ENCODE results near the gene ZNF609.

Gene ZNF609

GRCh38 chr15:64690008-64690407, 229.6 kb downstream of the ZNF609 start:
- in situ Hi-C loops (cut with HindIII; ENCODE audit: low sequenced_read_pairs) = no loop called here
- DNase-seq (ENCODE audit: low read depth, low spot score) = no peak
- TF ChIP-seq CTCF (IDR thresholded peaks at IDR 0.05; ENCODE audit: low read depth, low read length) = no peak
- H3K4me3 ChIP-seq (ENCODE audit: low read depth, low read length) = no peak overlapping the region

GRCh38 chr15:64690578-64691296, 230.4 kb downstream of the ZNF609 start:
- H3K4me3 ChIP-seq (ENCODE audit: low read depth, low read length) = no peak overlapping the region
- no peak for TF ChIP-seq CTCF (IDR thresholded peaks at IDR 0.05; ENCODE audit: low read depth, low read length)
- in situ Hi-C loops (cut with HindIII; ENCODE audit: low sequenced_read_pairs) = no loop called here
- no peak for DNase-seq (ENCODE audit: low read depth, low spot score)

- in situ Hi-C loops (cut with HindIII; ENCODE audit: low sequenced_read_pairs) = no loop called here
- TF ChIP-seq CTCF (IDR thresholded peaks at IDR 0.05; ENCODE audit: low read depth, low read length) = no peak
- H3K4me3 ChIP-seq (ENCODE audit: low read depth, low read length) = no peak overlapping the region
- DNase-seq (ENCODE audit: low read depth, low spot score) = no peak
Observed at GRCh38 chr15:64691896-64692565, 231.7 kb downstream of the ZNF609 start.

GRCh38 chr15:64693134-64693533, 232.8 kb downstream of the ZNF609 start:
- peak; percentile 83 for DNase-seq (ENCODE audit: low read depth, low spot score)
- no peak overlapping the region for H3K4me3 ChIP-seq (ENCODE audit: low read depth, low read length)
- TF ChIP-seq CTCF (IDR thresholded peaks at IDR 0.05; ENCODE audit: low read depth, low read length) = no peak
- in situ Hi-C loops (cut with HindIII; ENCODE audit: low sequenced_read_pairs) = no loop called here

- in situ Hi-C loops (cut with HindIII; ENCODE audit: low sequenced_read_pairs) = no loop called here
- no peak for DNase-seq (ENCODE audit: low read depth, low spot score)
- no peak for TF ChIP-seq CTCF (IDR thresholded peaks at IDR 0.05; ENCODE audit: low read depth, low read length)
- H3K4me3 ChIP-seq (ENCODE audit: low read depth, low read length) = no peak overlapping the region
Observed at GRCh38 chr15:64694816-64695215, 234.4 kb downstream of the ZNF609 start.

- no peak for DNase-seq (ENCODE audit: low read depth, low spot score)
- H3K4me3 ChIP-seq (ENCODE audit: low read depth, low read length) = no peak overlapping the region
- no peak for TF ChIP-seq CTCF (IDR thresholded peaks at IDR 0.05; ENCODE audit: low read depth, low read length)
- in situ Hi-C loops (cut with HindIII; ENCODE audit: low sequenced_read_pairs) = no loop called here
Observed at GRCh38 chr15:64695561-64695992, 235.2 kb downstream of the ZNF609 start.

All from astrocyte of the spinal cord (primary cell).